NT2/D1 (cell line): ENCODE data around the gene PYDC1.

Experiments
- SUZ12 ChIP-seq: IDR thresholded peaks from 2 replicates; pipeline ENCODE4 v1.6.1; 2011; ENCODE audit not compliant: insufficient read length, insufficient read depth; ENCODE audit errors: extremely low read depth
- YY1 ChIP-seq: IDR thresholded peaks from 2 replicates; pipeline ENCODE4 v1.6.1; 2011; ENCODE audit not compliant: insufficient read length, insufficient read depth
- ZNF274 ChIP-seq: IDR thresholded peaks from 2 replicates; pipeline ENCODE4 v1.6.1; 2011; ENCODE audit warnings: mild to moderate bottlenecking, low read depth, low read length

DNA sequence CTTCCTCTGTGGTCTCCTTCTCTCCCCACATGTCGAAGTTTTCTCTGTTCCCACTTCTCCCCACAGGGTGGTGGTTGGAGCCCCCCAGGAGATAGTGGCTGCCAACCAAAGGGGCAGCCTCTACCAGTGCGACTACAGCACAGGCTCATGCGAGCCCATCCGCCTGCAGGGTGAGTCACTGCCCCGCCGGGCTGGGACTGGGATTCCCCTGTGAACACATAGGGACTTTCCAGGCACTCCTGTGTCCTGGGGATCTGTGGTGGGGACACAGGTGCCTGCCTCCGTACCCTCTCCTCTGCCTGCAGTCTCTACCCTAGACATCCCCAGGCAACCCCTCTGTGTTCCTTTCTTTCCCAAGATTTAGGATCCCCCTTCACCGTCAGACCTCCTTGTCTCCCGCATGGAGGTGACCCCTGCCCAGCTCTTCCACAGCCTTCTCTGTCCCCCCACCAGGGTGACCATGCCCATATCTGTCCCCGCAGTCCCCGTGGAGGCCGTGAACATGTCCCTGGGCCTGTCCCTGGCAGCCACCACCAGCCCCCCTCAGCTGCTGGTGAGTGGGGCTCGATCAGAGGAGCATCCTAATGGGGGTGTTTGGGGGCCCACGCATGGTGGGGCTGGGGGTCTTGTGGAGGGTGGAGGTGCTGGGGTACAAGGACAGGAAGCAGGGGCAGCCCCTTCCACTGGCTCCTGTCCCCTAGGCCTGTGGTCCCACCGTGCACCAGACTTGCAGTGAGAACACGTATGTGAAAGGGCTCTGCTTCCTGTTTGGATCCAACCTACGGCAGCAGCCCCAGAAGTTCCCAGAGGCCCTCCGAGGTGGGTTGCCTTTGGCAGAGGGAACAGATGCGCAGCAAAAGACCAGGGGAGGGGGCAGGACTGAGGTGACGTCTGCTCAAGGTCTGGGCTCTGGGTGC lies 48.7 kb upstream of the PYDC1 start:
- TF ChIP-seq YY1 (no peak), ZNF274 (no peak), SUZ12 (no peak)
